Measurements from ENCODE around the gene FMN1. TPM values are rescaled to one million over a fixed set of nuclear protein-coding genes. Genes with fewer than 3 reads are reported as not detected.
A peak's percentile ranks its signal among the peaks of the same experiment; 100 is the strongest.

Gene FMN1, protein sequence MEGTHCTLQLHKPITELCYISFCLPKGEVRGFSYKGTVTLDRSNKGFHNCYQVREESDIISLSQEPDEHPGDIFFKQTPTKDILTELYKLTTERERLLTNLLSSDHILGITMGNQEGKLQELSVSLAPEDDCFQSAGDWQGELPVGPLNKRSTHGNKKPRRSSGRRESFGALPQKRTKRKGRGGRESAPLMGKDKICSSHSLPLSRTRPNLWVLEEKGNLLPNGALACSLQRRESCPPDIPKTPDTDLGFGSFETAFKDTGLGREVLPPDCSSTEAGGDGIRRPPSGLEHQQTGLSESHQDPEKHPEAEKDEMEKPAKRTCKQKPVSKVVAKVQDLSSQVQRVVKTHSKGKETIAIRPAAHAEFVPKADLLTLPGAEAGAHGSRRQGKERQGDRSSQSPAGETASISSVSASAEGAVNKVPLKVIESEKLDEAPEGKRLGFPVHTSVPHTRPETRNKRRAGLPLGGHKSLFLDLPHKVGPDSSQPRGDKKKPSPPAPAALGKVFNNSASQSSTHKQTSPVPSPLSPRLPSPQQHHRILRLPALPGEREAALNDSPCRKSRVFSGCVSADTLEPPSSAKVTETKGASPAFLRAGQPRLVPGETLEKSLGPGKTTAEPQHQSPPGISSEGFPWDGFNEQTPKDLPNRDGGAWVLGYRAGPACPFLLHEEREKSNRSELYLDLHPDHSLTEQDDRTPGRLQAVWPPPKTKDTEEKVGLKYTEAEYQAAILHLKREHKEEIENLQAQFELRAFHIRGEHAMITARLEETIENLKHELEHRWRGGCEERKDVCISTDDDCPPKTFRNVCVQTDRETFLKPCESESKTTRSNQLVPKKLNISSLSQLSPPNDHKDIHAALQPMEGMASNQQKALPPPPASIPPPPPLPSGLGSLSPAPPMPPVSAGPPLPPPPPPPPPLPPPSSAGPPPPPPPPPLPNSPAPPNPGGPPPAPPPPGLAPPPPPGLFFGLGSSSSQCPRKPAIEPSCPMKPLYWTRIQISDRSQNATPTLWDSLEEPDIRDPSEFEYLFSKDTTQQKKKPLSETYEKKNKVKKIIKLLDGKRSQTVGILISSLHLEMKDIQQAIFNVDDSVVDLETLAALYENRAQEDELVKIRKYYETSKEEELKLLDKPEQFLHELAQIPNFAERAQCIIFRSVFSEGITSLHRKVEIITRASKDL (N-terminal part only)
- 10 to 100 TPM in 2 of 4 donors, 1 to 10 TPM in 2; 5.1 to 13.3 (median 9.0) TPM for total RNA-seq

DNA sequence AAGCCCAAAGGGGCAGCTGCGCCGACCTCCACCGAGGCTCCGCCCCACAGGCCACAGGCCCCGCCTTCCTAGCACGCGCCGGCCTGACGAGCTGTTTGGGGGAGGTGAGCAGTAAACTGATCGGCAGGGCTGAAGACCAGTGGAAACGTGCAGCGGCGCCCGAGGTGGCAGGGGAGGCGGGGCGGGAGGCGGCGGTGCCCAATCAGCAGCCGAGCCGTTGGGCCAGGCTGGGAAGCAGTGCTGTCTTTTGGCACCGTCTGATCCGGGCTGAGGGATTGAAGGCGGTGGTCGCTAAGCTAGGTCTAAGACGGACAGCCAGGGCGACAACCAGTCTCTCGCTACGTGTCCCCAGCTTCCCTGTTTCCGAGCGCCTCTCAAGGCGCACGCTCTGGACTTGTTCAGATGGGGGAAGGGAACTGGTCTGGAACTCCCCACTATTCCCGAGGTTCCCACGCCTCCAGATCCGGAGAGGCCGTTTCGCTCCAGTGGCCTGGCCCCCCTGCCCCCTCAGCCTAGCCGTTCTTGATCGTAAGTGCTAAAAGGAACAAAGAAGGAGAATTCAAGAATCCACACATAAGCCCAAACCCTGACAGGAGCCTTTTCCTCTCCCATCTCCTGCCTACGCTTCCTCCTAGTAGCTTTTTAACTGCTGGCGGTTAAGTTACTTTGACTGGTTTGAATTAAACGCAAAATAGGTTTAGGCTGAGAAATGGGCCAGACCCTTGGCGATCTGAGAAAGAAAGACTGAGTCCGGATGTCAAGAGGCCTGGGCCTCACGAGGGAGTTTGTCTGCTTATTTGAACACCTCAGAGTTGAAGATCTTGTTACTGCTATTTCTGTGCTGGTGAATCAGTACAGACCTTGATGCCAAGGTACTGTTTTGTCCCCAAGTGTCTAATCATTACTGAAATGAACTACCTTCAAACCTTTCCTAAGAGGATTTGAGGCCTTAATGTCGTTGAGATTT, at the start of gene FMN1:
TSS of gene FMN1 (minus strand) at position 11 of the 967 bp plus-strand sequence. CDS start 39,800 bp downstream, outside the sequence.
- Histone ChIP-seq H3K27ac (peak within 1 kb of the TSS in 3 of 4 donors; percentile 69 to 79 (median 74)), H3K27me3 (peaks cover 18% of the 10 kb centered on the region), H3K9me3 (no peaks in the 10 kb centered on the region), H3K36me3 (no peaks in the 10 kb centered on the region), H3K4me3 (peak within 1 kb of the TSS; percentile 31 to 62), H3K4me1 (peaks cover 0 to 15% (median 0%) of the 10 kb centered on the region in 3 donors)
- TF ChIP-seq POLR2A (IDR thresholded peaks at IDR 0.05), result no peak
- TF ChIP-seq POLR2AphosphoS5 (IDR thresholded peaks at IDR 0.05), result peak; percentile 25
- WGBS, 2 donors (ENCODE audit: low coverage in 1 of 2), result 23 to 28% methylated on average over 5 to 14 of the region's 46 CpGs
- peak; percentile 99 for ATAC-seq

DNA sequence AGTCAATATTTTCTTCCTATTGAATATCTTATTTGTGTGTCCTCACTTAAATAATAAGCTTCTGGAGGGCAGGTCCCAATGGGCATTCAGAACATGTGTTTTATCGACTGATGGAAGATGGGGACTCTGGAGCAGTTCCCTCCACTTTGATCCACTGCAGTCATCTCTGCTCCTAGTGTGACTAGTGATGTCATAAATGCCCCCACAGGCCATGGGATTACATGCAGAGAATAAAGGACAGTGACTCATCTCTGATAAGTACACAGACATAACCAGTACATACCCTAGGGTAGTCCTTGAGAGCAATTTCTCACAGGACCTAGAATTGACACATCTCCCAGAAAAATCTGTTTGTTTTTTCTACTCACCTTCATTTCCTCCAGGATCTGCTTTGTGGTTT, 49.4 kb upstream of the FMN1 start:
- no peaks in the 10 kb centered on the region for H3K4me1 ChIP-seq
- no peaks in the 10 kb centered on the region for H3K36me3 ChIP-seq
- no peak overlapping the region for H3K27ac ChIP-seq
- H3K9me3 ChIP-seq, result no peaks in the 10 kb centered on the region
- no peak for ATAC-seq
- H3K4me3 ChIP-seq, result no peak overlapping the region
- 89 to 100% methylated on average over 1 of the region's 1 CpG for WGBS, 2 donors (ENCODE audit: low coverage in 1 of 2)
- TF ChIP-seq POLR2AphosphoS5 (IDR thresholded peaks at IDR 0.05) (no peak), POLR2A (IDR thresholded peaks at IDR 0.05) (no peak), EP300 (IDR thresholded peaks at IDR 0.05) (no peak)
- TF ChIP-seq, protein P1, sequence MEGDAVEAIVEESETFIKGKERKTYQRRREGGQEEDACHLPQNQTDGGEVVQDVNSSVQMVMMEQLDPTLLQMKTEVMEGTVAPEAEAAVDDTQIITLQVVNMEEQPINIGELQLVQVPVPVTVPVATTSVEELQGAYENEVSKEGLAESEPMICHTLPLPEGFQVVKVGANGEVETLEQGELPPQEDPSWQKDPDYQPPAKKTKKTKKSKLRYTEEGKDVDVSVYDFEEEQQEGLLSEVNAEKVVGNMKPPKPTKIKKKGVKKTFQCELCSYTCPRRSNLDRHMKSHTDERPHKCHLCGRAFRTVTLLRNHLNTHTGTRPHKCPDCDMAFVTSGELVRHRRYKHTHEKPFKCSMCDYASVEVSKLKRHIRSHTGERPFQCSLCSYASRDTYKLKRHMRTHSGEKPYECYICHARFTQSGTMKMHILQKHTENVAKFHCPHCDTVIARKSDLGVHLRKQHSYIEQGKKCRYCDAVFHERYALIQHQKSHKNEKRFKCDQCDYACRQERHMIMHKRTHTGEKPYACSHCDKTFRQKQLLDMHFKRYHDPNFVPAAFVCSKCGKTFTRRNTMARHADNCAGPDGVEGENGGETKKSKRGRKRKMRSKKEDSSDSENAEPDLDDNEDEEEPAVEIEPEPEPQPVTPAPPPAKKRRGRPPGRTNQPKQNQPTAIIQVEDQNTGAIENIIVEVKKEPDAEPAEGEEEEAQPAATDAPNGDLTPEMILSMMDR (IDR thresholded peaks at IDR 0.05), result no peak
- peaks cover 7% of the 10 kb centered on the region for H3K27me3 ChIP-seq

DNA sequence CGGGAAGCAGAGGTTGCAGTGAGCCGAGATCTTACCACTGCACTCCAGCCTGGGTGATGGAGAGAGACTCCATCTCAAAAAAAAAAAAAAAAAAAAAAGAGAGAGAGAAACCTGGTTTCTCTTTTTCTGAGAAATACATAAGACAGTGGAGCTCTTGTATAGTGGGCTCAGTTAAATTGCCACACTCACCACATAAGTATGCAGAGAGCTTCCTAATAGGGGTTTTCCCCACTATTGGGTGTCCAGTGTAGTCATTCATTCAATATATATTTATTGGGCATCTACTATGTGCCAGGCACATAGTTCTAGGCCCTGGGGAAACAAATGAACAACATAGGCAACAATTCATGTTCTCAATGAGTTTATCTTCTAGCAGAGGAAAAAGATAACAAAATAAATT, 48.9 kb upstream of the FMN1 start:
- no peaks in the 10 kb centered on the region for H3K36me3 ChIP-seq
- H3K4me3 ChIP-seq, result no peak overlapping the region
- no peak overlapping the region for H3K27ac ChIP-seq
- WGBS, 2 donors (ENCODE audit: low coverage in 1 of 2), result no CpG with 5 or more reads among the region's 2 CpGs
- no peaks in the 10 kb centered on the region for H3K4me1 ChIP-seq
- peaks cover 7% of the 10 kb centered on the region for H3K27me3 ChIP-seq
- TF ChIP-seq, protein P1 (IDR thresholded peaks at IDR 0.05), result no peak
- TF ChIP-seq POLR2A (IDR thresholded peaks at IDR 0.05), result no peak
- TF ChIP-seq POLR2AphosphoS5 (IDR thresholded peaks at IDR 0.05), result no peak
- no peak for TF ChIP-seq EP300 (IDR thresholded peaks at IDR 0.05)
- ATAC-seq, result no peak
- H3K9me3 ChIP-seq, result no peaks in the 10 kb centered on the region

DNA sequence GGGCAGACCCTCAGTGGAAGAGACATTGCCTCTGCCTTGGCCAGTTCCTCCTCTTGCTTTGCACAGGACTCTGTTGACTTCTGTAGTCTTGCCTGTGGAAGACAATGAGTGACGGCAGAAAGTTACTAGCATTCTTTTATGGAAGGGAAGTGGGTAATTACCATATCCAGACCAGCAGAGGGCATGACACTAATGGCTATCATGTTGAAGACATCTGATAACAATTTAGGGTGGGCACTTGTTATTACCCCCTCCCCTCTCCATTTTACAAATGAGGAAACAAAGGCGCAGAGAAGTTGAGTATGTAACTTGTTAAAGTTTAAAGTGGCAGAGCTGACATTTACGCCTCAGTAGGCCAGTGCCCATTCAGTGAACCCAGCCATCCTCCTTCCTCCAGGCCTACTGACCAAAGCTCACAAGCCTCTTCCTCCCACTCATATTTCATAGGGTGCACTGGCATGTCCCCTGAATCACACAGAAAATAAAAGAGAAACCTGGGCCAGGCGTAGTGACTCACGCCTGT, 48.2 kb upstream of the FMN1 start:
- ATAC-seq, result no peak
- H3K9me3 ChIP-seq, result no peaks in the 10 kb centered on the region
- no peak overlapping the region for H3K27ac ChIP-seq
- H3K4me1 ChIP-seq, result no peaks in the 10 kb centered on the region
- H3K27me3 ChIP-seq, result peaks cover 4% of the 10 kb centered on the region
- H3K36me3 ChIP-seq, result no peaks in the 10 kb centered on the region
- TF ChIP-seq POLR2AphosphoS5 (IDR thresholded peaks at IDR 0.05), result no peak
- no peak overlapping the region for H3K4me3 ChIP-seq
- 29 to 71% methylated on average over 1 to 3 of the region's 5 CpGs for WGBS, 2 donors (ENCODE audit: low coverage in 1 of 2)

DNA sequence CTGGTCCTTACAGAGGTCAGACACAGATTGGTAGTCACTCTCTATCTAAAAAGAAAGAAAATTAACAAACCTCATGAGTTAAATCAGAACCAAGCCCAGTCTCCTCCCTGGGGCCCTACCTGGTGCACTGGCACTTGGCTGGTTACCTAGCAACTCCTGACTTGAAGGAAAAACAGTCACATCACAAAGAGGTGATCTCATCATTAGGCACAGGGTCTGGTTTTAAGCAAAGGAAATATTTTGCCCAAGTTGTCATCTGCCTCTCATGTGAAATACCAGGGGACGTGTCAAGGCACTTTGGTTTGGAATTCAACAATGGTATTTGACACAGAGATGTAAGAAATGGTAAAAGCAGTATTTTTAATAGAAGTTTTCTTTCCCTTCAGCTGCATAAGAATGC, 47.7 kb upstream of the FMN1 start:
- H3K9me3 ChIP-seq, result no peaks in the 10 kb centered on the region
- H3K36me3 ChIP-seq, result no peaks in the 10 kb centered on the region
- TF ChIP-seq, protein P1 (IDR thresholded peaks at IDR 0.05), result no peak
- TF ChIP-seq EP300 (IDR thresholded peaks at IDR 0.05), result no peak
- no peak for TF ChIP-seq POLR2A (IDR thresholded peaks at IDR 0.05)
- TF ChIP-seq POLR2AphosphoS5 (IDR thresholded peaks at IDR 0.05), result no peak
- no peak overlapping the region for H3K4me3 ChIP-seq
- no peak overlapping the region for H3K27ac ChIP-seq
- H3K4me1 ChIP-seq, result no peaks in the 10 kb centered on the region
- no peak for ATAC-seq
- H3K27me3 ChIP-seq, result no peaks in the 10 kb centered on the region
- 11 to 18% methylated on average over 1 of the region's 1 CpG for WGBS, 2 donors (ENCODE audit: low coverage in 1 of 2)
